ENCODE measurements around the gene GGT6.

GGT6 gene

GRCh38 chr17:4520060-4520893 is 40.1 kb downstream of the GGT6 start:
- no peak for DNase-seq (ENCODE audit: low read depth in 3 of 3)

GRCh38 chr17:4519361-4519788 is 41.0 kb downstream of the GGT6 start:
- DNase-seq (ENCODE audit: low read depth in 3 of 3) = no peak

- DNase-seq (ENCODE audit: low read depth in 3 of 3) = no peak
Measured at GRCh38 chr17:4518901-4519300, 41.5 kb downstream of the GGT6 start.

- no peak for DNase-seq (ENCODE audit: low read depth in 3 of 3)
Measured at GRCh38 chr17:4516735-4517134, 43.6 kb downstream of the GGT6 start.

- no peak for DNase-seq (ENCODE audit: low read depth in 3 of 3)
Measured at GRCh38 chr17:4515501-4515900, 44.9 kb downstream of the GGT6 start.

GRCh38 chr17:4514779-4515178 is 45.6 kb downstream of the GGT6 start:
- DNase-seq (ENCODE audit: low read depth in 3 of 3) = no peak

- no peak for DNase-seq (ENCODE audit: low read depth in 3 of 3)
Measured at GRCh38 chr17:4514206-4514605, 46.2 kb downstream of the GGT6 start.

GRCh38 chr17:4513113-4514032 is 47.0 kb downstream of the GGT6 start:
- no peak for DNase-seq (ENCODE audit: low read depth in 3 of 3)

GRCh38 chr17:4512156-4513112 is 47.9 kb downstream of the GGT6 start:
- DNase-seq (ENCODE audit: low read depth in 3 of 3) = no peak

- no peak for DNase-seq (ENCODE audit: low read depth in 3 of 3)
Measured at GRCh38 chr17:4511199-4511932, 49.0 kb downstream of the GGT6 start.

GRCh38 chr17:4510618-4510941 is 49.8 kb downstream of the GGT6 start:
- DNase-seq (ENCODE audit: low read depth in 3 of 3) = no peak

GRCh38 chr17:4509923-4510617 is 50.3 kb downstream of the GGT6 start:
- DNase-seq (ENCODE audit: low read depth in 3 of 3) = no peak

- no peak for DNase-seq (ENCODE audit: low read depth in 3 of 3)
Measured at GRCh38 chr17:4509401-4509800, 51.0 kb downstream of the GGT6 start.

- DNase-seq (ENCODE audit: low read depth in 3 of 3) = no peak
Measured at GRCh38 chr17:4508207-4508606, 52.2 kb downstream of the GGT6 start.

- no peak for DNase-seq (ENCODE audit: low read depth in 3 of 3)
Measured at GRCh38 chr17:4507361-4508111, 52.8 kb downstream of the GGT6 start.
